Loucy (cell line): ENCODE measurements around the gene ACRBP.

Source experiments
- H2AFZ ChIP-seq: fragments of 200-600 bp; sonication (generic); 2 replicates; pipeline ENCODE4 v1.6.0; 2016; ENCODE audit warnings: antibody characterized with exemption, mild to moderate bottlenecking, low read length, moderate library complexity
- H3F3A ChIP-seq: fragments of 200-600 bp; 2 replicates; pipeline ENCODE4 v1.6.0; 2016; ENCODE audit warnings: antibody characterized with exemption, low read depth, mild to moderate bottlenecking
- H3K27me3 ChIP-seq: fragments of 200-600 bp; sonication (generic); 2 replicates; pipeline ENCODE4 v1.6.1; 2014; ENCODE audit warnings: low read length, mild to moderate bottlenecking; ENCODE audit not compliant: insufficient read depth, poor library complexity, severe bottlenecking
- H3K36me3 ChIP-seq: fragments of 200-600 bp; sonication (generic); 2 replicates; pipeline ENCODE4 v1.6.1; 2016; ENCODE audit warnings: low read length; ENCODE audit not compliant: insufficient read depth
- H3K4me1 ChIP-seq: fragments of 200-600 bp; sonication (generic); 2 replicates; pipeline ENCODE4 v1.5.1; 2014; ENCODE audit warnings: low read length, mild to moderate bottlenecking; ENCODE audit not compliant: insufficient read depth, poor library complexity, severe bottlenecking
- H3K4me2 ChIP-seq: fragments of 200-600 bp; sonication (generic); 2 replicates; pipeline ENCODE4 v1.6.0; 2014; ENCODE audit warnings: antibody characterized with exemption, low read length, low read depth, mild to moderate bottlenecking; ENCODE audit not compliant: poor library complexity, severe bottlenecking
- H3K4me3 ChIP-seq: fragments of 200-600 bp; sonication (generic); 2 replicates; pipeline ENCODE4 v1.5.1; 2014; ENCODE audit warnings: low read length, mild to moderate bottlenecking, mixed read lengths; ENCODE audit not compliant: poor library complexity, severe bottlenecking
- H3K79me2 ChIP-seq: fragments of 200-600 bp; sonication (generic); 2 replicates; pipeline ENCODE4 v1.6.1; 2014; ENCODE audit warnings: low read length; ENCODE audit not compliant: insufficient read depth
- H3K9ac ChIP-seq: fragments of 200-600 bp; sonication (generic); 2 replicates; pipeline ENCODE4 v1.6.0; 2014; ENCODE audit warnings: mild to moderate bottlenecking, low read depth, low read length, moderate library complexity; ENCODE audit not compliant: poor library complexity, severe bottlenecking
- H3K9me2 ChIP-seq: fragments of 200-600 bp; sonication (generic); replicated peaks from 2 replicates; pipeline ENCODE4 v1.6.1; 2016; ENCODE audit warnings: low read depth, low read length, mixed read lengths
- H3K9me3 ChIP-seq: fragments of 200-600 bp; sonication (generic); 2 replicates; pipeline ENCODE4 v1.6.1; 2014; ENCODE audit warnings: mild to moderate bottlenecking, antibody characterized with exemption, low read length, low read depth; ENCODE audit not compliant: insufficient read depth
- H4K20me1 ChIP-seq: fragments of 200-600 bp; sonication (generic); 2 replicates; pipeline ENCODE4 v1.6.0; 2014; ENCODE audit warnings: antibody characterized with exemption, low read length, mild to moderate bottlenecking; ENCODE audit not compliant: insufficient read depth, poor library complexity, severe bottlenecking
- EZH2phosphoT487 ChIP-seq: fragments of 200-600 bp; IDR thresholded peaks from 2 replicates; pipeline ENCODE4 v1.6.1; 2018; ENCODE audit warnings: antibody characterized with exemption, mild to moderate bottlenecking, moderate library complexity, borderline replicate concordance
- TF ChIP-seq, protein P1 (sequence below): fragments of 200-600 bp; sonication (generic); conservative IDR thresholded peaks from 2 replicates; pipeline ENCODE4 v1.5.1; 2014; ENCODE audit warnings: mild to moderate bottlenecking, antibody characterized with exemption, low read length

Gene ACRBP

DNA sequence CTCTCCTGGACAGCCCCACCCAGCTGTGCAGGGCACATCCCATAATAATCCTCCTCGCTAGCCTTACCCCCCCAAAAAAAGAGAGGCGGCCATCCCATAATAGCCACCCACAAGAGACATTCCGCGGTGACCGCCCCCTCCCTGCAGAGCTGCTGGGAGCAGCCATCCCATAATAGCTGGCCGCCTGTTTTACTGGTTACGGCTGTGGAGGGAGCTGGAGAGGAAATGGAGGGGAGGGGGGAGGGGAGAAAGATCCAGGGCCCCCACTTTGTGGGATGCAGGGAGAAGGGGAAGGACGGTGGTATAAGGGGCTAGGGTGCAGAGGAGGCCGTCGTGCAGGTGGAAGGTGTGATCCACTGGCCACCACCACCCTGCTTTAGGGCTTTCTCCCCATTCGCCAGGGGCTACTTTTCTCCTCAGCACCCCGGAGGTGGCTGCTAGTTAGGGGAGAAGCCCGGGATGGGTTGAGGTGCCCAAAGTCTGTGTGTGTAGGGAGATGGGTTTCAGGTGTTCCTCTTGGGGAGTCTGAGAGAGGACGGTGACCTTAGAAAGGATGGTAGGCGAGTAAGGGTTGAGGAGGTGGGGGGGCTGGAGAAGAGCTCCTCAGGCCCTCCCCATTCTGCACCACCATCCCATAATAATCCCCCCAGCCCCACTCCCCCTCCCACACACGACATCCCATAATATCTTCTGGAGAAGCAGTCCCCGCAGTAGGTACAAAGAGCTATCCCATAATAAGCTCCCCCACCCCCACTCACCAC is 34.0 kb downstream of the ACRBP start:
- H3K4me3 ChIP-seq: peak overlapping the region; percentile 69
- H3F3A ChIP-seq: peaks cover 47% of the 10 kb centered on the region
- peak overlapping the region; percentile 93 for H3K9ac ChIP-seq
- H2AFZ ChIP-seq: no peak overlapping the region; the same call in 1 of the 2 replicates
- no peak for TF ChIP-seq EZH2phosphoT487
- TF ChIP-seq, protein P1, sequence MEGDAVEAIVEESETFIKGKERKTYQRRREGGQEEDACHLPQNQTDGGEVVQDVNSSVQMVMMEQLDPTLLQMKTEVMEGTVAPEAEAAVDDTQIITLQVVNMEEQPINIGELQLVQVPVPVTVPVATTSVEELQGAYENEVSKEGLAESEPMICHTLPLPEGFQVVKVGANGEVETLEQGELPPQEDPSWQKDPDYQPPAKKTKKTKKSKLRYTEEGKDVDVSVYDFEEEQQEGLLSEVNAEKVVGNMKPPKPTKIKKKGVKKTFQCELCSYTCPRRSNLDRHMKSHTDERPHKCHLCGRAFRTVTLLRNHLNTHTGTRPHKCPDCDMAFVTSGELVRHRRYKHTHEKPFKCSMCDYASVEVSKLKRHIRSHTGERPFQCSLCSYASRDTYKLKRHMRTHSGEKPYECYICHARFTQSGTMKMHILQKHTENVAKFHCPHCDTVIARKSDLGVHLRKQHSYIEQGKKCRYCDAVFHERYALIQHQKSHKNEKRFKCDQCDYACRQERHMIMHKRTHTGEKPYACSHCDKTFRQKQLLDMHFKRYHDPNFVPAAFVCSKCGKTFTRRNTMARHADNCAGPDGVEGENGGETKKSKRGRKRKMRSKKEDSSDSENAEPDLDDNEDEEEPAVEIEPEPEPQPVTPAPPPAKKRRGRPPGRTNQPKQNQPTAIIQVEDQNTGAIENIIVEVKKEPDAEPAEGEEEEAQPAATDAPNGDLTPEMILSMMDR: no peak
- H3K4me2 ChIP-seq: peak overlapping the region; percentile 97
- no peaks in the 10 kb centered on the region for H3K9me3 ChIP-seq
- H3K9me2 ChIP-seq: no peaks in the 10 kb centered on the region
- no peaks in the 10 kb centered on the region for H3K36me3 ChIP-seq
- peaks cover 48% of the 10 kb centered on the region for H3K4me1 ChIP-seq
- 0 out of 2 replicates have a peak, but pooled peaks cover 4% of the 10 kb centered on the region for H3K79me2 ChIP-seq
- no peaks in the 10 kb centered on the region for H3K27me3 ChIP-seq
- H4K20me1 ChIP-seq: no peaks in the 10 kb centered on the region

DNA sequence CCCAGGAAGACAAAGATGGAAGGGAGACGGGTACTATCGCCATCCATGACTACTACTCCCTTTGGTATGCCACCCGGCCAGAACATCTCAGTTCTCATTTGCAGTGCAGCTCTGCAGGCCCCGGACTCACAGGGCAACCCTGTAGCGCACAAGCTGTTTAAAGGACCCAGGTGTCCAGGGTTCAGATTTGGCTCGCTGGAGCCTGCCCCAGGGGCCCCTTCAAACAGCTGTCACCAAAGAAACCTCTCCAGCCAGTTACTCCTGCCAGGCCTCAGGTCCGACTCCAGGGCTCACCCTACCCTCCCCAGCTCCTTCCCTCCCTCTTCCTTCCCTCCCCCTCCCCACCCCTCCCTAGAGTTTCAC is 34.6 kb downstream of the ACRBP start:
- Histone ChIP-seq H3K4me1 (peaks cover 53% of the 10 kb centered on the region), H3K36me3 (no peaks in the 10 kb centered on the region), H3K79me2 (no peaks in the 10 kb centered on the region), H3F3A (peaks cover 53% of the 10 kb centered on the region), H3K4me3 (peak overlapping the region; percentile 69), H3K4me2 (peak overlapping the region; percentile 97), H3K9me3 (no peaks in the 10 kb centered on the region), H3K27me3 (no peaks in the 10 kb centered on the region), H4K20me1 (no peaks in the 10 kb centered on the region), H3K9ac (peak overlapping the region; percentile 93), H2AFZ (no peak overlapping the region), H3K9me2 (no peaks in the 10 kb centered on the region)
- TF ChIP-seq, protein P1: no peak
- no peak for TF ChIP-seq EZH2phosphoT487

DNA sequence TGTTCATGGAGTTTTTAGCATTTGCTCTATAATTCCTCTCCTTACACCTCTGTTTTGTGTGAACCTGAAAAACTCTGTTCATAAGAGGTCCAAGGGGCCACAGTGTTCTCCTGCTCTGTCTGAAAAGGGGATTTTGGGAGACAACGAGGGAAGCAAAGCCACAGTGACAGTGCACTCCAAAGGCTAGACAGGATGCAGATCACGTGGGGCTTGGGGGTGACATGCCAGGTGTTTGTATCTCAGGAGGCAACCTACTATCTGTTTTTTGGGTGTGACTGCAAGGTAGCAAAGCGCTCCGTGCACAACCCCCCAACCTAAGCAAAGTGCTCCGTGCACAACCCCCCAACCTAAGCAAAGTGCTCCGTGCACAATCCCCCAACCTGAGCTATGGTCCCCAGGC is 35.0 kb downstream of the ACRBP start:
- no peaks in the 10 kb centered on the region for H3K79me2 ChIP-seq
- TF ChIP-seq, protein P1: no peak
- TF ChIP-seq EZH2phosphoT487: no peak
- H3K9me3 ChIP-seq: no peaks in the 10 kb centered on the region
- peaks cover 54% of the 10 kb centered on the region for H3F3A ChIP-seq
- no peaks in the 10 kb centered on the region for H3K36me3 ChIP-seq
- H3K4me1 ChIP-seq: peaks cover 55% of the 10 kb centered on the region
- peak overlapping the region; percentile 97 for H3K4me2 ChIP-seq
- peak overlapping the region; percentile 69 for H3K4me3 ChIP-seq
- H4K20me1 ChIP-seq: no peaks in the 10 kb centered on the region
- H3K27me3 ChIP-seq: no peaks in the 10 kb centered on the region
- H2AFZ ChIP-seq: no peak overlapping the region
- H3K9me2 ChIP-seq: no peaks in the 10 kb centered on the region
- peak overlapping the region; percentile 93 for H3K9ac ChIP-seq
